Chondrocyte (in vitro differentiated cells): ENCODE data around the gene PRSS21. TPM values are rescaled to one million over a fixed set of nuclear protein-coding genes. Genes with fewer than 3 reads are reported as not detected.

Source experiments
- DNase-seq: peaks from one replicate; pipeline ENCODE4 v3.0.0; 2021; ENCODE audit warnings: mixed read lengths, low spot score
- H3K27ac Mint-ChIP-seq: one replicate; pipeline ENCODE4 v1.8.0; 2021; ENCODE audit warnings: mild to moderate bottlenecking, moderate library complexity, mixed read lengths; ENCODE audit not compliant: unreplicated experiment
- H3K27me3 Mint-ChIP-seq: 2 replicates; pipeline ENCODE4 v1.8.0; 2021; ENCODE audit warnings: low read depth, mixed read lengths
- H3K36me3 Mint-ChIP-seq: 2 replicates; pipeline ENCODE4 v1.8.0; 2021; ENCODE audit warnings: low read depth, mixed read lengths
- H3K4me1 Mint-ChIP-seq: 2 replicates; pipeline ENCODE4 v1.8.0; 2021; ENCODE audit warnings: low read depth, mild to moderate bottlenecking, mixed read lengths
- H3K4me3 Mint-ChIP-seq: one replicate; pipeline ENCODE4 v1.8.0; 2021; ENCODE audit warnings: mild to moderate bottlenecking, moderate library complexity, mixed read lengths; ENCODE audit not compliant: unreplicated experiment
- H3K9me3 Mint-ChIP-seq: 2 replicates; pipeline ENCODE4 v1.8.0; 2021; ENCODE audit warnings: low read depth, mixed read lengths
- total RNA-seq: library from RNA; stranded (reverse); gene quantifications from 3 replicates; pipeline ENCODE4 v1.2.1, GENCODE V29; 2021
- TF ChIP-seq, protein P1 (sequence below): fragments of 200-600 bp; sonication (generic); IDR thresholded peaks from 2 replicates; pipeline ENCODE4 v1.5.0; 2021; ENCODE audit warnings: antibody characterized with exemption, mild to moderate bottlenecking, moderate library complexity

Gene PRSS21
- total RNA-seq, 1 donor from 2014 or later, result not detected

GRCh38 chr16:2819939-2820835, 3.1 kb downstream of the PRSS21 start:
- peak; percentile 85 for DNase-seq
- TF ChIP-seq, protein P1, sequence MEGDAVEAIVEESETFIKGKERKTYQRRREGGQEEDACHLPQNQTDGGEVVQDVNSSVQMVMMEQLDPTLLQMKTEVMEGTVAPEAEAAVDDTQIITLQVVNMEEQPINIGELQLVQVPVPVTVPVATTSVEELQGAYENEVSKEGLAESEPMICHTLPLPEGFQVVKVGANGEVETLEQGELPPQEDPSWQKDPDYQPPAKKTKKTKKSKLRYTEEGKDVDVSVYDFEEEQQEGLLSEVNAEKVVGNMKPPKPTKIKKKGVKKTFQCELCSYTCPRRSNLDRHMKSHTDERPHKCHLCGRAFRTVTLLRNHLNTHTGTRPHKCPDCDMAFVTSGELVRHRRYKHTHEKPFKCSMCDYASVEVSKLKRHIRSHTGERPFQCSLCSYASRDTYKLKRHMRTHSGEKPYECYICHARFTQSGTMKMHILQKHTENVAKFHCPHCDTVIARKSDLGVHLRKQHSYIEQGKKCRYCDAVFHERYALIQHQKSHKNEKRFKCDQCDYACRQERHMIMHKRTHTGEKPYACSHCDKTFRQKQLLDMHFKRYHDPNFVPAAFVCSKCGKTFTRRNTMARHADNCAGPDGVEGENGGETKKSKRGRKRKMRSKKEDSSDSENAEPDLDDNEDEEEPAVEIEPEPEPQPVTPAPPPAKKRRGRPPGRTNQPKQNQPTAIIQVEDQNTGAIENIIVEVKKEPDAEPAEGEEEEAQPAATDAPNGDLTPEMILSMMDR, result no peak
- Mint-ChIP-seq H3K4me1 (no peaks in the 10 kb centered on the region), H3K27ac (no peak overlapping the region), H3K36me3 (no peaks in the 10 kb centered on the region), H3K27me3 (peaks cover 19% of the 10 kb centered on the region), H3K4me3 (no peak overlapping the region), H3K9me3 (no peaks in the 10 kb centered on the region)

- Mint-ChIP-seq H3K4me3 (no peak overlapping the region), H3K4me1 (no peaks in the 10 kb centered on the region), H3K27ac (no peak overlapping the region), H3K27me3 (peaks cover 13% of the 10 kb centered on the region), H3K36me3 (no peaks in the 10 kb centered on the region), H3K9me3 (no peaks in the 10 kb centered on the region)
- TF ChIP-seq, protein P1, result no peak
- peak; percentile 46 for DNase-seq
Observed at GRCh38 chr16:2820836-2821486, 3.9 kb downstream of the PRSS21 start.

DNA sequence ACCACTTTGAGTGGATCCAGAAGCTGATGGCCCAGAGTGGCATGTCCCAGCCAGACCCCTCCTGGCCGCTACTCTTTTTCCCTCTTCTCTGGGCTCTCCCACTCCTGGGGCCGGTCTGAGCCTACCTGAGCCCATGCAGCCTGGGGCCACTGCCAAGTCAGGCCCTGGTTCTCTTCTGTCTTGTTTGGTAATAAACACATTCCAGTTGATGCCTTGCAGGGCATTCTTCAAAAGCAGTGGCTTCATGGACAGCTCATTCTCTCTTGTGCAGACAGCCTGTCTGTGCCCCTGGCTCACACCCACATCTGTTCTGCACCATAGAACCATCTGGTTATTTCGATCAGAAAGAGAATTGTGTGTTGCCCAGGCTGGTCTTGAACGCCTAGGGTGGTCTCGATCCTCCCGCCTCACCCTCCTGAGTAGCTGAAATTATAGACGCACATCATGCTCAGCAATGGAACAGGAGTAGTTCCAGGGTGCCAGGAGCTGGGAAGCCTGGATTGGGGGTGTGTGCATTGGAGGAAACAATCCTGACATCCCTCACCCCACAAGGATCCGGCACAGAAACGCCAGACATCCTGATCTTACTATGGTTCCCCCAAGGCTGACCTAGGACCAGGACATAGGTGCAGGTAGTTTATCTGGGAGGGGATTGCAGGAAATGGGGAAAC, 4.6 kb downstream of the PRSS21 start:
- Mint-ChIP-seq H3K36me3 (no peaks in the 10 kb centered on the region), H3K9me3 (no peaks in the 10 kb centered on the region), H3K27ac (no peak overlapping the region), H3K4me1 (no peaks in the 10 kb centered on the region), H3K27me3 (peaks cover 13% of the 10 kb centered on the region), H3K4me3 (no peak overlapping the region)
- TF ChIP-seq, protein P1, result no peak
- no peak for DNase-seq

DNA sequence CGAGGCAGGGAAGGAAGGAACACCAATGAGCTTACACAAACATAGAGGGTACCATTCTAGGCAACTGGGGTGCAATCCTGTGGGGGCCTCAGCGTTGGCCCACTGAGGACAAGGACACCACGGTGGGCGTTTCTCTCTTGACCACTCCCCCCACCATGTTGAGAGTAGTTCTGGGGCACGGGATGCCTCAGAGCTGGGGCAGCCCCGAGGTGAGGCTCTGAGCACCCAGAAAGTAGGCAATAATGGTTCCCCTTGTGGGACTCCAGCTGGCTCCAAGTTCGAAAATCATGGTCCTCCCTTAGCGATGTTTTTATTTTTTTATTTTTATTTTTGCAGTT, 5.1 kb downstream of the PRSS21 start:
- DNase-seq, result no peak
- Mint-ChIP-seq H3K27ac (no peak overlapping the region), H3K4me3 (no peak overlapping the region), H3K36me3 (no peaks in the 10 kb centered on the region), H3K9me3 (no peaks in the 10 kb centered on the region), H3K4me1 (no peaks in the 10 kb centered on the region), H3K27me3 (peaks cover 13% of the 10 kb centered on the region)
- TF ChIP-seq, protein P1, result no peak

DNA sequence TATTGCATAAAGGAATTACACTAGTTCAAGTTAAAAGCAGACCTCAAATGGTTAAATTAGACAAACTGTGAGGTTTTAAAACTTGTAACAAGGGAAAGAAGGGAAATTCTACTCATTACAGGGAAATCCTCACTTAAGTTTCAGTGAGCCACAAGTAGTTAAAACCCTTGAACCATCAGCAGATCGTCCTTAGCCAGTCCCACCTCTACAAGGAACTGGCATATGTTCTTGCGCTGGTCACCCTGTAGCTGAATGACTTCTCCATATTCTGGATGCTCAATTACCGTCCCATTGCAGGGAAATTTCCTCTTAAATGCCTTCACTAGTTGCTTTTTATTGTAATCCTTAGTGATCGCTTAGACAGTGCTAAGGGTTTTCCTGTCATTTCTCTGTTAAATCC, 5.5 kb downstream of the PRSS21 start:
- Mint-ChIP-seq H3K4me1 (no peaks in the 10 kb centered on the region), H3K36me3 (no peaks in the 10 kb centered on the region), H3K27ac (no peak overlapping the region), H3K9me3 (no peaks in the 10 kb centered on the region), H3K4me3 (no peak overlapping the region), H3K27me3 (peaks cover 13% of the 10 kb centered on the region)
- TF ChIP-seq, protein P1, result no peak
- DNase-seq, result no peak
